Glomerular visceral epithelial cell (primary cell): ENCODE results near the gene ANKRD27.

Experiments used
- DNase-seq: peaks from one replicate; pipeline ENCODE4 v3.0.0-alpha.2; 2016; ENCODE audit errors: extremely low spot score

Gene ANKRD27

GRCh38 chr19:32555786-32556185, 119.2 kb downstream of the ANKRD27 start:
- DNase-seq, result no peak

GRCh38 chr19:32550666-32551065, 124.3 kb downstream of the ANKRD27 start:
- DNase-seq, result no peak
